Measurements from ENCODE around the gene ANKRD11.
"Not testable (repeated sequence)": the region's sequence is repeated elsewhere in the genome, so short reads cannot be mapped to it uniquely, and the experiment has no call there.

Gene ANKRD11

DNA sequence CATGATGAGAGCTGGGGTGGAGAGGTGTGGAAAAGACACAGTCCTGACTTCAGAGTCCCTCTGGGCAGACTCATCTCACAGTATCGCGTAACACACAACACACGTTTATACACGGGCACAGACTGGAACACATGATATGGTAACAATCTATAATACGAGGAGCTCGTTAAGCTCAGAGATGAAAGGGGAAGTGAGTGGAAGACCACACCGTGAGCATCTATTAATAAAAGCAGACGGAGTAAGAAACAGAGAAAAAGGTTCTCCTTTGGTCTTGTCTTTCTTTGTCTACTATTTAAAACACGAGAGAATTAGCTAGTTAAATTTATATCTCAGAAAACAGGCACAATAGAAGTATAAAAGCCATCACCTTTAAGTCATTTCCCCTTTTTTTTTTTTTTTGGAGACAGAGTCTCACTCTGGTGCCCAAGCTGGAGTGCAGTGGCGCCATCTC lies 13.5 kb downstream of the ANKRD11 start:
- DNase-seq, result no peak

DNA sequence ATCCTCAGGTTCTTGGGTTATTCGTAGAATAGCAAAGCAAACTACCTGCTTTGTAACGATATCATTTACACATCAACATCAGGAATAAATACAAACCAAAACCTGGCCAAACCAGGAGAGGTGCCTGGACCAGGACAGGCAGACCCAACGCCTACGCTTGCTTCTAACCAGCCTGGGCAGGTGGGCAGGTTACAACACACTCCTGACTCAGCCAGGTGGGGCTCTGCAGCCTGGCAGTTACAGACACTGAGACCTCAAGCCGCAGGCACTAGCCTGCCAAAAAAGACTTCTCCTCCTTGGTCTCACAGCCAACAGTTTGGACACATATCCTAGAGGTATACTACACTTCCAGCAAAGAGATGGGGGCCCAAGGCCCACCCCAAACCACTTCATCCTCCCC lies 14.0 kb downstream of the ANKRD11 start:
- DNase-seq, result no peak

DNA sequence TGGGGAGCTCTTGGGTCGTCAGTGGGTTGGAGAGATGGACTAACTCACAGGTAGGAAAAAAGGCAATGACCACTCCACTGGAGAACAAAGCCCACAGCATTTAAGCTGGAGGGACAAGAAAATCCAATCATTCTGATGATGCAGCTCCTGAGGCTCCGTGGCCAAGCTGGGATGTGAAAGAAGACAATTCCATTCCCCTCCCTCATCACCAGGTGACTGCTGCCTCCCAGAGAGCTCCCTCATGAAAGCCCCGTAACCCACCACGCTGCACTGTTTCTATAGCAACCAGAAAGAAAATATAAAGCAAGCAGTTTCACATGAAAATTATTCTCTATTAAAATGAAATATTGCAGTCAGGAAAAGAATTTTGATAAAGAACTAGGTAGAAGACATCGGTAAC lies 15.2 kb downstream of the ANKRD11 start:
- no peak for DNase-seq

DNA sequence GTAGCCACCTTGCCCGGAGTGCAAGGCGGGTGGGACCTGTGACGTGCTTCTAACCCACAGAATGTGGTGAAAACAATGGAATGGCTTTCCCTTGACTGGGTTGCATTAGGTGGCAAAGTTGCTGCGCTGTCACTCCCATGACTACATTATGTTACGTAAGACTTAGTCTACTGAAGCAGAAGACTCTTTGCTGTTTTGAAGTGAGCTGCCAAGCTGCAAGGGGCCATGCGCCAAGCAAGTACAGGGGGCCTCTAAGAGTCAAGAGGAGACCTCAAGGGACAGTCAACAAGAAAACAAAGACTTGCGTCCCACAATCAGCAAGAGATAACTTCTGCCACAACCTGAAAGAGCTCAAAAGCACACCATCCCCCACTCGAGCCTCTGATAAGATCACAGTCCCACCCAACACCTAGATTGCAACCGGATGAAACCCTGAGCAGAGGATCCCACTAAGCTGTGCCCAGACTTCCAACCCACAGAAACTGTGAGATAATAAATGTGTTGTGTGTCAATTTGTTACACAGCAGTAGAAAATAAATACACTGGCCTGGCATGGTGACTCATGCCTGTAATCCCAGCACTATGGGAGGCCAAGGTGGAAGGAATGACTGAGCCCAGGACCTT lies 16.5 kb downstream of the ANKRD11 start:
- no peak for DNase-seq

DNA sequence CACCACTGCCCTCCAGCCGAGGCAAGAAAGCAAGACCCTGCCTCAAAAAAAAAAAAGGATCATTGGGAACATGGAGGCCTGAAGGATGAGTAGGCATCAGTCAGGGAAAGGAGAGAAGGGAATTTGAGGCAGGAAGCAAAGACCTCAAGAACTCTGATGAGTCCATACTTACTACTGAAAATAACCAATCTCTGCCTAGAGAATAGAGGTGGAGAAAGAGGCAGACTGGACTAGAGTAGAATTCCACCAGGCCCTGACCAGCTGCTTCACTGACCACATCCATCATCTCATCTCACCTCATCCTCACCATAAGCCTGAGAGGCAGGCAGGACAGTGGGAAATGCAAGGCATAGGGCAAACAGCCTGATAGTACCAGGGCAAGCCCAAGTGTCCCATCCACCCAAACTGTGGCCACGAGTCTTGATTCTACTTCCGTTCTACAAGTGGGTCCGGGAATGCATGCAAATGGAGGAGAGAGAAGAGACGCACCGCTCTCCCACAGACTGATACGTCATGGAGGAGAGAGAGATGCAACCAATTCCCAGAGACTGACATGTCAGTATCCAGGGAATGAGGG lies 17.1 kb downstream of the ANKRD11 start:
- DNase-seq, result no peak

DNA sequence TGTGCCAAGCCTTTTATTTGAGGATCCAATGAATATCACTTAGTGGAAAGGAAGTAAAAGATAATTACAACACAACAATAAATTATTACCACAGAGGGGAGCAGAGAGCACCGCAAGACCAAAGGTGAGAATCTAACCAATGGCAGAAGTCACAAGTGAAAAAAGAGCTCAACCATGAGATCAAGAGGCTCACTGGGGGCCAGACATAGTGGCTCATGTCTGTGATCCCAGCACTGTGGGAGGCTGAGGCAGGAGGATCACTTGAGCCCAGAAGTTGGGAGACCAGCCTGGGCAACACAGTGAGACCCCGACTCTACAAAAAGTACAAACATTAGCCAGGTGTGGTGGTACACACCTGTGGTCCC lies 17.7 kb downstream of the ANKRD11 start:
- DNase-seq, result no peak

DNA sequence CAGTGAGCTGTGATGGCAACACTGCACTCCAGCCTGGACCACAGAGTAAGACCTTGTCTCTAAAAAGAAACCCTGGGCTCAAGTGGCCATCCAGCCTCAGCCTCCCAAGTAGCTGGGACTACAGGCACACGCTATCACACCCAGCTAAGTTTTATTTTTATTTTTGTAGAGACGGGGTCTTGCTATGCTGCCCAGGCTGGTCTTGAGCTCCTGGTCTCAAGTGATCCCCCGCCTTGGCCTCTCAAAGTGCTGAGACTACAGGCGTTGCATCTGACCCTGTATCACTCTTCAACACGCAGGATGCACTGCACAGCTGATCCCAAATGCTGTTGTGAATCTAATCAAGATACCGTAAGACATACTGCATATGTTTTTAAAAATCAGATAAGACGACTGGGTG lies 23.0 kb downstream of the ANKRD11 start:
- no peak for DNase-seq

DNA sequence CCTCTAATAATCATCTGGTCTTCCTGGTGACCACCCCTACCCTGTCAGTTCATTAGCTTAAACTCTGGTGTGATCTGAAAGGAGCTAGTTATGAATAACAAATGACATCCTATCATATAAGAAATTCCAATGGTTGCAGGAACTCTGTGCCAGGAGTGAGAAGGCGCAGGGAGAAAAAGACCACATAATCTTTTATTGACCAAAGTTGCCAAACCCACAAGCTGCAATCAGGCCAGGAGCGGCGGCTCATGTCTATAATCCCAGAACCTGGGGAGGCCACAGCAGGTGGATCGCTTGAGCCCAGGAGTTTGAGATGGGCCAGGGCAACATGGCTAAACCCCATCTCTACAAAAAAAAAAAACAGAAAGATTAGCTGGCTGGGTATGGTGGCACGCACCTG lies 23.4 kb downstream of the ANKRD11 start:
- no peak for DNase-seq

DNA sequence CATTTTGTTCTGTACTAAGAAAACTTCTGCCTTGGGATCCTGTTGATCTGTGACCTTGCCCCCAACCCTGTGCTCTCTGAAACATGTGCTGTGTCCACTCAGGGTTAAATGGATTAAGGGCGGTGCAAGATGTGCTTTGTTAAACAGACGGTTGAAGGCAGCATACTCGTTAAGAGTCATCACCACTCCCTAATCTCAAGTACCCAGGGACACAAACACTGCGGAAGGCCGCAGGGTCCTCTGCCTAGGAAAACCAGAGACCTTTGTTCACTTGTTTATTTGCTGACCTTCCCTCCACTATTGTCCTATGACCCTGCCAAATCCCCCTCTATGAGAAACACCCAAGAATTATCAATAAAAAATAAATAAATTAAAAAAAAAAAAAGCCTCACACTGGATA lies 27.0 kb downstream of the ANKRD11 start:
- DNase-seq, result not testable (repeated sequence)

DNA sequence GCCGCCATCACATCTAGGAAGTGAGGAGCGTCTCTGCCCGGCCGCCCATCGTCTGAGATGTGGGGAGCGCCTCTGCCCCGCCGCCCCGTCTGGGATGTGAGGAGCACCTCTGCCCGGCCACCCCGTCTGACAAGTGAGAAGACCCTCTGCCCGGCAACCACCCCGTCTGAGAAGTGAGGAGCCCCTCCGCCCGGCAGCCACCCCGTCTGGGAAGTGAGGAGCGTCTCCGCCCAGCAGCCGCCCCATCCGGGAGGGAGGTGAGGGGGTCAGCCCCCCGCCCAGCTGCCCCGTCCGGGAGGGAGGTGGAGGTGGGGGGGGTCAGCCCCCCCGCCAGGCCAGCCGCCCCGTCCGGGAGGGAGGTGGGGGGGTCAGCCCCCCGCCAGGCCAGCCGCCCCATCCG lies 27.7 kb downstream of the ANKRD11 start:
- not testable (repeated sequence) for DNase-seq

DNA sequence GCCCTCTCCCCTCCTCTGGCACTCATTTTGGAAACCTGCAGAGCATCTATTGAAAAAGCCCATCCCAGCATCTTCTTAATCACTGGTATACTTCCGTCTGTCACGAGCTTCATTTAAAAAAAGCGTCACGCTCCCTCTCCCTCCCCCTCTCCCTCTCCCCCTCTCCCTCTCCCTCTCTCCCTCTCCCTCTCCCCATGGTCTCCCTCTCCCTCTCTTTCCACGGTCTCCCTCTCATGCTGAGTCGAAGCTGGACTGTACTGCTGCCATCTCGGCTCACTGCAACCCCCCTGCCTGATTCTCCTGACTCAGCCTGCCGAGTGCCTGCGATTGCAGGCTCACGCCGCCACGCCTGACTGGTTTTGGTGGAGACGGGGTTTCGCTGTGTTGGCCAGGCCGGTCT lies 28.5 kb downstream of the ANKRD11 start:
- not testable (repeated sequence) for DNase-seq

DNA sequence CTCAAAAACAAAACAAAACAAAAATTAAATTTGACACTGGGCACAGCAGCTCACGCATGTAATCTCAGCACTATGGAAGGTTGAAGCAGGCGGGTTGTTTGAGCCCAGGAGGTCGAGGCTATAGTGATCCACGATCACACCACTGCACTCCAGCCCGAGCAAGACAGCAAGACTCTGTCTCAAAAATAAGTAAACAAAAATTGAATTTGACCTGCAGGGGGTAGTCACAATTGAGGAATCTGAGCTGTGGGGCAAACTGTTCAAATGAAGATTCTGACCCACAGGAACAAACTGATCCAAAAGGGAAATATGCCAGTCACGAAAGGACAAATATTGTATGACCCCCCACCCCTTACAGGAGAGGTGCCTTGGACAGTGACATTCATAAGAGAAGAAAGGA lies 29.8 kb downstream of the ANKRD11 start:
- no peak for DNase-seq

DNA sequence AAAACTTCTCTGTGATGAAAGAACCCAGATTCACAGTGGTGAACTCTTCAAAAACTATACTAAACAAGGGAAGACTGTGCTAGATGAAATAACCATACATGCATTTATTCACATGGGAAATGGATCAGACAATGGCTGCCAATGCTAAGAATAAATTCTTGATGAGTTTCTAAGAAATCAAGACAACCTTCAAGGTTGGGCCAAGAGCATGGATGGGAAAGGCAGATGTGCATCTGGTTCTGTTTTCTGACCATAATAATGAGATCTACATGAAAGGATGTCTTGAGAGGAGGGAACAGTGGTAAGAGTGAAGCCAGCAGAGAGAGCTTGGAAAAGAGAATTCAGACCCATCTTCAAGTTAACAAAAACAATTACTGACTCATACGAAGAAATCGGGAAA lies 31.4 kb downstream of the ANKRD11 start:
- no peak for DNase-seq

DNA sequence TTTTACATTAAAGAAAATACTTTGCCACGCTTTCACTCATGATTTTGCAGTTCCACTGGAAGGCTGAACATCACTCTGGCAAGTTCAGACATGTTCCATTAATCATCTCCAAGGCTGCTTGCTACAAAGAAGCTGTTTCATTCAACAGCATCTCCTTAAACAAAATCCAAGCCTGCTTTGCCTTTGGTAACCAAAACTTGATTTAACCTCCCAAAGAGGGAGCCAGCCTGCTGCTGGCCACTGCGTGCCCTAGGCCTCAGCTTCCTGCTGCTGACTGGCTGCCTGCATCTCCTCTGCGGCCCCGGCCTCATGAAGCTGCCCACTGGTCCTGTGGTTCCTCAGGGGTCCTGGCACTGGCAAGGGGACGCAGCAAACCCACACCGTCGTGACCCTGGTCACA lies 31.8 kb downstream of the ANKRD11 start:
- DNase-seq, result no peak

DNA sequence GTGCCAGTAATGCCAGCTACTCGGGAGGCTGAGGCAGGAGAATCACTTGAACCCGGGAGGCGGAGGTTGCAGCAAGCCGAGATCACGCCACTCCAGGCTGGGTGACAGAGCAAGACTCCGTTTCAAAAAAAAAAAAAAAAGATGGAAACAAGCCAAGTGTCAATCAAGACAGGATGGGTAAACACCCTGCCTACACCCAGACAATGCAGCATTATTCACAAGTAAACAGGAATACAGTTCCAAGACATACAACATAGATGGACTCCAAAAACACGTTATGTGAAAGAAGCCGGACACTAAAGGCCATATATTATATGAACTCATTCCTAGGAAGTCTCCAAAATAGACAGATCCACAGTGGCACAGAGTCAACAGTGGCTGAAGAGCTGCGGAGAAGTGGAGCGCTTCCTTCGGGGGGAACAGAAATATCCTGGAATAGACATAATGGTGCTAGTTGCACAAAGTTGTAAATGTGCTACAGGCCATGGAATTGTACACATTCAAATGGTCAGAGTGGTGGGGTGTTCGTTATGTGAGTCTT lies 33.9 kb downstream of the ANKRD11 start:
- DNase-seq, result no peak

DNA sequence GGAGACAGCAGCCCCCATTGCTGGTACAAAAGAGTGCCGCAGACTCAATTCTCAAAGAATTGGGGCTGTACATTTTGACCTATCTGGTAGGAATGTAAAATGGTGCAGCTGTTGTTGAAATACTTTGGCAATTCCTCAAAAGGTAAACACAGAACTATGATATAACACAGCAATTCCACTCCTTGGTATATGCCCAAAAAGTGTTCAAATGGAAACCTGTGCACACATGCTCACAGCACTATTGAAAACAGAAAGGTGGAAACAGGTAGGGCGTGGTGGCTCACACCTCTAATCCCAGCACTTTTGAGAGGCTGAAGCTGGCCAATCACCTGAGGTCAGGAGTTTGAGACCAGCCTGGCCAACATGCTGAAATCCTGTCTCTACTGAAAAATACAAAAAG lies 34.7 kb downstream of the ANKRD11 start:
- DNase-seq, result no peak

DNA sequence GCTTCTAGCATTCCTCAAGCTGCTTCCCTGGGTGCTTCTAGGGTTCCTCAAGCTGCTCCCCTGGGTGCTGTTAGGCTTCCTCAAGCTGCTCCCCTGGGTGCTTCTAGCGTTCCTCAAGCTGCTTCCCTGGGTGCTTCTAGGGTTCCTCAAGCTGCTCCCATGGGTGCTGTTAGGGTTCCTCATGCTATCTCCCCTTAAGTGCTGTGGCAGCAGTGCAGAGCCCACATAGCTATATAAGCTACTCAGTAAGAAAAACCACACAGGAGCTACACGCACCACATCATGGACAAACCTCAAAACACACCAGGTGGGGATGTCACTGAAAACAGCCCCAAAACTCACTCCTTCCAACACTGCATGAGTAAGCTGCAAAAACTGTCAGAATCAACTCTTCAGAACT lies 35.2 kb downstream of the ANKRD11 start:
- no peak for DNase-seq

DNA sequence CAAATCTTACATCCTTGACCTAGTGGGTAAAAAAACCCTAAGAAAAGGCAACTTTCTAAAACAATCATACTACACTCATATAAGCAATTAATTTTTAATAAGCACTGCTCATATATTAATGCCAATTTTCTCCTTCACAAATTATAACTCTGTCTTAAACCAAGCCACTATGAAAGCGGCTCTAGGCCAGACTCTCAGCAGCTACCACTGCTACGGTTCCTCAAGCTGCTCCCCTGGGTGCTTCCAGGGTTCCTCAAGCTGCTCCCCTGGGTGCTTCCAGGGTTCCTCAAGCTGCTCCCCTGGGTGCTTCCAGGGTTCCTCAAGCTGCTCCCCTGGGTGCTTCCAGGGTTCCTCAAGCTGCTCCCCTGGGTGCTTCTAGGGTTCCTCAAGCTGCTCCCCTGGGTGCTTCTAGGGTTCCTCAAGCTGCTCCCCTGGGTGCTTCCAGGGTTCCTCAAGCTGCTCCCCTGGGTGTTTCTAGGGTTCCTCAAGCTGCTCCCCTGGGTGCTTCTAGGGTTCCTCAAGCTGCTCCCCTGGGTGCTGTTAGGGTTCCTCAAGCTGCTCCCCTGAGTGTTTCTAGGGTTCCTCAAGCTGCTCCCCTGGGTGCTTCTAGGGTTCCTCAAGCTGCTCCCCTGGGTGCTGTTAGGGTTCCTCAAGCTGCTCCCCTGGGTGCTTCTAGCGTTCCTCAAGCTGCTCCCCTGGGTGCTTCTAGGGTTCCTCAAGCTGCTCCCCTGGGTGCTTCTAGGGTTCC lies 35.8 kb downstream of the ANKRD11 start:
- not testable (repeated sequence) for DNase-seq

DNA sequence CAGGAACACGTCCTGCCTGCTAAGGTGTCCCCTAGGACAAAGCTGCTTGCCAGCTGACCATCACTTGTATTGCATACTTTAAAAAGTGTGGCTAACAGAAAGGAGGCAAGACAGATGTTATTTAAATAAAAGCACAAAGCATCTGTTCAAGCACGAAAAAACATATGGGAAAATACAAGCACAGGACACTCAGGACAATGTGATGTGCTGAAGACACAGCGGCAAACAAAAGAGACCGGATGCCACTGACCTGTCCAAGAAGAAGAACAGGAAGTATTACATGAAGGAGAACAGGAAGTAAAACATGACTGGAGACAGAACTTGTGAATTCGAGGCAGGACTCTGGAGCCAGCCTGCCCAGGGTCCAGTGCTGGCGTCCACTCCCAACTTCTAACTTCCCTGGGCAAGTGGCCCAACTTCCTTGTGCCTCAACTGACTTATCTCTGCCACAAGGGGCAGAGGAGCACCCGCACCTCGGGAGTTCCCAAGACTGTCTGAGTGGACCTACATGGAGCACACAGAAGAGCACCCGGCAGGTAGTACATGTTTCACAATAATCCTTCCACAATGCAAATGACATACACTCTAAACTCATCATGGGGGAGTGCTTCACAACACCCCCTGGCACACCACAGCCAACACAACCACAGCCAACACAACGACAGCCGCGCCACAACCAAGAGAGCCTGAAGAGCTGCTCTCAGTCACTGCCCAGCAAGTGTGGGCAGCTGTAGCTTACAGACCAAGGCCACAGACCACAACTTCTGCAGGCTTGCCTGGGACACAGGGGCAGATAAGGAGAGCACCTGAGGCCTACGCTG lies 36.6 kb downstream of the ANKRD11 start:
- no peak for DNase-seq

DNA sequence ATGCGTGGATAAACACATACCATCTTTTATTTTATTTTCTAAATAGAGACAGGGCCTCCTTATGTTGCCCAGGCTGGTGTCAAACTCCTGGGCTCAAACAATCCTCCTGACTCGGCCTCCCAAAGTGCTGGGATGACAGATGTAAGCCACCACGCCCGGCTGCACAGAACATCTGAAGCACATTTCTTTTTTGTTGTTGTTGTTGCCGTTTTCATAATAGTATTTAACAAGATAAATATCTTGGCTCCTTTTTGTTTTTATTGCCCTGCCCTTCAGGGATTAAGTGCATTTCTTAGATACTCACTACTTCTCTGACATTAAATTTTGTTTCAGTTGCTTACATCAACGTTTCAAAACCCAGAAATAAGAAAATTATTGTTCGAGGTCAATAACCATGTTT lies 37.4 kb downstream of the ANKRD11 start:
- no peak for DNase-seq

DNA sequence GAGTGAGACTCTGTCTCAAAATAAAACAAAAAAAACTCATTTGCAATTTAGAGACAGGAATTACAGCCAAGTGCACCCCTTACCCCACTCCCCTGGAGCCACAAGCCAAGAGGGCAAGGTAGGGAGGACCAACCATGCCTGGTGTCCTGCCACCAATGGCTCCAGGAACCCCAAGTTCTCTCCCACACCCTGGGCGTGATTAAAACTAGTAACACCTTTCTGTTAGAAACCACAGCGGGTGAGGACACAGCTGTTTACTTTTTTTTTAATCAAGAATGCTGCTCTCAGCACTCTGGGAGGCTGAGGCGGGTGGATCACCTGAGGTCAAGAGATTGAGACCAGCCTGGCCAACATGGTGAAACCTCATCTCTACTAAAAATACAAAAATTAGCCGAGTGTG lies 38.1 kb downstream of the ANKRD11 start:
- DNase-seq, result no peak

DNA sequence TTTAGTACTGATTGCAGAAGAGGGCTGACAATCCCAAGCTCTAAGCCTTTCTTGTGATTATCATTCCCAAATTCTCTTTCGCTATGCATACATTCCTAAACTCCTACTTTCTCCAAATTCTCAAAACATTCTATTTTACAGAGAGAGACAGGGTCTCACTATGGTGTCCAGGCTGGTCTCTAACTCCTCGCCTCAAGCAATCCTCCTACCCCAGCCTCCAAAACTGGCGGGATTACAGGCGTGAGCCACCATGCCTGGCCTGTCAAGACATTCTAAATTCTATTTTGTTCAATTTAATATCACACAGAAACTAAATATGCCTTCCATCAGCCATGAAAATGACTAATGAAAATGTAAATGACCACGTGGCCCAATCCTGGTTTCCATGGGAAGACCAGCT lies 39.8 kb downstream of the ANKRD11 start:
- DNase-seq, result no peak

DNA sequence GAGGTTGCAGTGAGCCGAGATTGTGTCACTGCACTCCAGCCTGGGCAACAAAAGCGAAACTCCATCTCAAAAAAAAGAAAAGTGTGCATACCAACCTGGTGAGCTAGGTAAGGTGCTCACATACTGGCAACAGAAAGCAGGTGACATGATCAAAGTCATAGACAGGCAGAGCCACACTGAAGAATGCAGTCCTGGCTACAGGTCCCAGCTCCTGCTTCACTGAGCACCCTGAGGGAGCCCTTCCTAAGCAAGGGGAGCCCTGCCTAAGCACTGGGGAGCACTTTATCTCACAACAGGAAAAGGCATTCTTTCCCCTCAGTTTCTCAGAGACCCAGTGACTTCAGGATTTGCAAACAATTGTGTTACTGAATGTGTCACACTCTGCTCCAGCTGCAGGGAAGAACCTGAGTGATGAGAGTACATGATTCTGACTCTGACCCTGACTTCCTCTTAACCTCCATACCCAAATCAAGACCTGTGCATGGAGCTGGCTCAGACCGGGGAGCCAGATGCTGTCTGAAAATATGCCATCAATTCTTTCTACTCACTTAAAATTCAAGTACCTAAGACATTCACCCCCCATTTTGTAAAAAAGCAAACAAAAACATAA lies 40.5 kb downstream of the ANKRD11 start:
- no peak for DNase-seq
